Ovary (tissue), 9 donors: Measurements from ENCODE around the gene WNT7A. TPM values are rescaled to one million over a fixed set of nuclear protein-coding genes. Genes with fewer than 3 reads are reported as not detected.

Source experiments
- DNase-seq, 5 donors: peaks; one replicate each; pipeline ENCODE4 v3.0.0-alpha.2; 2019 to 2020
- H3K27ac ChIP-seq, 2 donors: fragments of 200-600 bp; one replicate each; pipeline versions ENCODE4 v1.5.1 to v1.8.0; 2019 to 2022
- H3K27me3 ChIP-seq: fragments of 200-600 bp; one replicate; pipeline ENCODE4 v1.8.0; 2022
- H3K36me3 ChIP-seq: fragments of 200-600 bp; sonication (generic); one replicate; pipeline ENCODE4 v1.5.1; 2019
- H3K4me1 ChIP-seq: one replicate; pipeline ENCODE4 v1.8.1; 2013; ENCODE audit warnings: mild to moderate bottlenecking, moderate library complexity; ENCODE audit not compliant: insufficient read depth
- H3K4me3 ChIP-seq: fragments of 200-600 bp; sonication (generic); one replicate; pipeline ENCODE4 v1.5.1; 2017
- H3K9me3 ChIP-seq, 2 donors: fragments of 200-600 bp in 1 of 2; sonication (generic) in 1 of 2; one replicate each; pipeline versions ENCODE4 v1.5.1 to v1.8.1; 2013 to 2019; ENCODE audit warnings: mild to moderate bottlenecking in 1 of 2, moderate library complexity in 1 of 2
- EP300 ChIP-seq: sonication (generic); formaldehyde crosslinking; IDR thresholded peaks from one replicate; pipeline ENCODE4 v1.6.1; 2017; ENCODE audit warnings: antibody characterized with exemption
- POLR2A ChIP-seq: fragments of 450-650 bp; IDR thresholded peaks from one replicate; pipeline ENCODE4 v1.6.1; 2017; ENCODE audit warnings: antibody characterized with exemption, mild to moderate bottlenecking, moderate library complexity
- WGBS, 3 donors: extraction: QIAGEN DNeasy Blood & Tissue Kit in 1 of 3; methylation state at CpG; one replicate each; pipeline versions ENCODE4 v1.1.5 to v1.1.7; 2013 to 2017; 5-methylcytosine and 5-hydroxymethylcytosine counted together
- intact Hi-C, 4 donors: fragments of 100-400 bp; cut with DNase I; formaldehyde crosslinking; loops; one replicate each; pipeline versions ENCODE4 v1.11.0 to v1.15.1; 2022 to 2023
- polyA plus RNA-seq, 2 donors: library from polyadenylated mRNA; stranded (reverse); fragments of 200-250 nt in 1 of 2; fragments of 350-450 nt in 1 of 2; fragmentation: Illumina TruSeq in 1 of 2; extraction: RNeasy Lipid Tissue Mini Kit (QIAGEN cat#74804) in 1 of 2; gene quantifications; one replicate each; pipeline ENCODE4 v1.2.3, GENCODE V29; 2013 to 2014
- total RNA-seq, 7 donors: library from RNA; depleted of rRNA in 2 of 7; stranded (reverse); fragments of >200 nt in 2 of 7; fragmentation: NEBNext Ultra II Directional in 3 of 7; extraction: Animal tissue kit (Norgen Biotek cat#: 25700) in 3 of 7; gene quantifications; one replicate each; pipeline versions ENCODE4 v1.1.0 to v1.2.4, GENCODE V29; 2016 to 2023
- TF ChIP-seq, protein P1 (sequence below), 3 donors: fragments of 450-650 bp in 2 of 3; fragments of 200-600 bp in 1 of 3; IDR thresholded peaks; one replicate each; pipeline versions ENCODE4 v1.5.1 to v1.8.0; 2016 to 2022; ENCODE audit warnings: antibody characterized with exemption in 3 of 3, mild to moderate bottlenecking in 1 of 3
- donor health status: DM: no; HTN: no; CAD: no; lungs with moderate emphysema.
- donor health status: DM: no; HTN: no; CAD: no.
- donor health status: Bipolar disorder and iron deficiency.
- donor health status: DM: yes; HTN: yes; CAD: no.
- donor health status: DM: no; HTN: no; CAD: no.
- donor health status: DM: yes; HTN: yes; CAD: no.

Gene WNT7A
- total and polyA plus RNA-seq, 9 donors = 0.22 to 0.83 (median 0.34) TPM; not detected in 6

DNA sequence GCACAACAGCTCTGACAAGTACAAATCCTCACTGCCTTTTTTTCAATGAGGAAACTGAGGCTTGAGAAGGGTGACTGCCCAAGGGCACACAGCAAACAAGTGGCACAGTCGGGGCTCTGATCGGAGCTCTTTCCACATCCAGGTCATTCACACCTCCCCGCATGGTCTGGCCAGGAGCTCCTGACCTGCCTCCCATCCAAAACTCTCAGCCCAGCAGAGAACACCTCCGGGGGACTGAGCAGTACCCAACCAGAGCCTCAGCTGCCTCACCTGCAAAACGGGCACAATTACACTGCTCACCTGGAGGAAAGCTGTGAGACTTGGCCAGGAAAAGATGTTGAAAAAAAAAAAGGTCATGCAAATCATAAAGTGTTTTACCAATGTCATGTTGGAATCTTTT lies 36.5 kb downstream of the WNT7A start:
- DNase-seq = no peak
- intact Hi-C loops = no loop called here
- H3K27ac ChIP-seq = no peak overlapping the region
- no peaks in the 10 kb centered on the region for H3K27me3 ChIP-seq
- no peak for TF ChIP-seq POLR2A
- TF ChIP-seq, protein P1, sequence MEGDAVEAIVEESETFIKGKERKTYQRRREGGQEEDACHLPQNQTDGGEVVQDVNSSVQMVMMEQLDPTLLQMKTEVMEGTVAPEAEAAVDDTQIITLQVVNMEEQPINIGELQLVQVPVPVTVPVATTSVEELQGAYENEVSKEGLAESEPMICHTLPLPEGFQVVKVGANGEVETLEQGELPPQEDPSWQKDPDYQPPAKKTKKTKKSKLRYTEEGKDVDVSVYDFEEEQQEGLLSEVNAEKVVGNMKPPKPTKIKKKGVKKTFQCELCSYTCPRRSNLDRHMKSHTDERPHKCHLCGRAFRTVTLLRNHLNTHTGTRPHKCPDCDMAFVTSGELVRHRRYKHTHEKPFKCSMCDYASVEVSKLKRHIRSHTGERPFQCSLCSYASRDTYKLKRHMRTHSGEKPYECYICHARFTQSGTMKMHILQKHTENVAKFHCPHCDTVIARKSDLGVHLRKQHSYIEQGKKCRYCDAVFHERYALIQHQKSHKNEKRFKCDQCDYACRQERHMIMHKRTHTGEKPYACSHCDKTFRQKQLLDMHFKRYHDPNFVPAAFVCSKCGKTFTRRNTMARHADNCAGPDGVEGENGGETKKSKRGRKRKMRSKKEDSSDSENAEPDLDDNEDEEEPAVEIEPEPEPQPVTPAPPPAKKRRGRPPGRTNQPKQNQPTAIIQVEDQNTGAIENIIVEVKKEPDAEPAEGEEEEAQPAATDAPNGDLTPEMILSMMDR (IDR thresholded peaks at IDR 0.05) = no peak
- no peak for TF ChIP-seq EP300
- no peaks in the 10 kb centered on the region for H3K4me1 ChIP-seq
- no peak overlapping the region for H3K4me3 ChIP-seq
- no peaks in the 10 kb centered on the region for H3K9me3 ChIP-seq
- no peaks in the 10 kb centered on the region for H3K36me3 ChIP-seq
- 70 to 76% (median 74%) methylated on average over 5 of the region's 5 CpGs for WGBS, 3 donors

DNA sequence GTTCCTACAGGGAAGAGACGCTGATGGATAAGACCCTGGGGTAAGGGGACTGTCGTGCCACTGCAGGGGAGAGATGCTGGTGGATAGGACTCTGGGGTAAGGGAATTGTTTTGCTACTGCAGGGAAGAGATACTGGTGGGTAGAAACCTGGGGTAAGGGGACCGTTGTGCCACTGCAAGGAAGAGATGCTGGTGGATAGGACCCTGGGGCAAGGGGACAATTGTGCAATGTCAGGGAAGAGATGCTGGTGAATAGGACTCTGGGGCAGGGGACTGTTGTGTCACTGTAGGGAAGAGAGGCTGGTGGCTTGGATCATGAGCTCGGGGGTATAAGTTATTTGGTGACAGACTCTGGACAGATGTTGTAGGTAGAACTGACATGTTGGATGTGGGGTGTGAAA lies 37.6 kb downstream of the WNT7A start:
- WGBS, 3 donors = 73 to 78% (median 76%) methylated on average over 4 of the region's 4 CpGs
- no peak overlapping the region for H3K4me3 ChIP-seq
- TF ChIP-seq, protein P1 (IDR thresholded peaks at IDR 0.05) = no peak
- no peak for TF ChIP-seq POLR2A
- no peak for TF ChIP-seq EP300
- intact Hi-C loops = no loop called here
- H3K27me3 ChIP-seq = no peaks in the 10 kb centered on the region
- no peaks in the 10 kb centered on the region for H3K9me3 ChIP-seq
- no peaks in the 10 kb centered on the region for H3K4me1 ChIP-seq
- DNase-seq = no peak
- H3K36me3 ChIP-seq = no peaks in the 10 kb centered on the region
- H3K27ac ChIP-seq = no peak overlapping the region

DNA sequence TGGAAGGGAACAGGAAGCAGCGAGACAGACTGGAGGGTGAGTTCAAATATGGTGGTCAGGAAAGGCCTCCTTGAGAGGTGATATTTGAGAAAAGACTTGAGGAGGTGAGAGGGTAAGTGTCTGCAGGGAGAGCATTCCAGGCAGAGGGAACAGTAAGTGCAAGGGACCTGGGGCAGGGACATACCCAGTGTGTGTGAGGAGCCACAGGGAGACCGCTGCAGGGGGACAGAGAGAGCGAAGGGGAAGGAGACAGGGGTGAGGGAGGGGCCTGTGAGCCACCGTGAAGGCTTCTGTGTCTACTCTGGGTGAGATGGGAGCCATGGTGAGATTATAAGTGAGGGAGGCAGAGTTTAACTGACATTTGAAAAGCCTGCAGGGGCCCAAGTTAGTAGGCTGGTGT lies 38.0 kb downstream of the WNT7A start:
- Histone ChIP-seq H3K4me3 (no peak overlapping the region), H3K36me3 (no peaks in the 10 kb centered on the region), H3K27me3 (no peaks in the 10 kb centered on the region), H3K9me3 (no peaks in the 10 kb centered on the region), H3K4me1 (no peaks in the 10 kb centered on the region), H3K27ac (no peak overlapping the region)
- no peak for TF ChIP-seq POLR2A
- TF ChIP-seq EP300 = no peak
- TF ChIP-seq, protein P1 (IDR thresholded peaks at IDR 0.05) = no peak
- 69 to 71% (median 70%) methylated on average over 4 of the region's 4 CpGs for WGBS, 3 donors
- DNase-seq = no peak
- intact Hi-C loops = no loop called here

DNA sequence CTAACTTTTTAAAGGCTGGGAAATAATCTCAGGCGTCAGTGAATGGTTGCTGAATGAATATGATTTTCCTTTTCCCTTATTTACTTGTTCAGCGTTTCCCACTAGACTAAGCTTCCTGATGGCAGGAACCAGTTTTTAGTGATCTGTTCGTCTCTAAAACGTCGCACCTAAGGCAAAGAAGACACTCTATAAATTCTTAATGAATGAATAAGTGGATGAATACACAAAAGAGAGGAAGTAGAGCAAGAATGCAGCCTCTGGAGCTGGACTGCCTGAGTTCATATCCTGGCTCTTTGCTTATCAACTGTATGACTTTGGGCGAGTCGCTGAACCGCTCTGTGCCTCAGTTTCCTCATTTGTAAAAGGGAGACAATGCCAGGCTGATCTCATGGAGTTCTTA lies 38.7 kb downstream of the WNT7A start:
- Histone ChIP-seq H3K4me3 (no peak overlapping the region), H3K27me3 (no peaks in the 10 kb centered on the region), H3K9me3 (no peaks in the 10 kb centered on the region), H3K27ac (no peak overlapping the region), H3K4me1 (no peaks in the 10 kb centered on the region), H3K36me3 (no peaks in the 10 kb centered on the region)
- intact Hi-C loops = no loop called here
- TF ChIP-seq, protein P1 (IDR thresholded peaks at IDR 0.05) = no peak
- TF ChIP-seq POLR2A (no peak), EP300 (no peak)
- 72 to 78% (median 74%) methylated on average over 8 of the region's 8 CpGs for WGBS, 3 donors
- DNase-seq = no peak

DNA sequence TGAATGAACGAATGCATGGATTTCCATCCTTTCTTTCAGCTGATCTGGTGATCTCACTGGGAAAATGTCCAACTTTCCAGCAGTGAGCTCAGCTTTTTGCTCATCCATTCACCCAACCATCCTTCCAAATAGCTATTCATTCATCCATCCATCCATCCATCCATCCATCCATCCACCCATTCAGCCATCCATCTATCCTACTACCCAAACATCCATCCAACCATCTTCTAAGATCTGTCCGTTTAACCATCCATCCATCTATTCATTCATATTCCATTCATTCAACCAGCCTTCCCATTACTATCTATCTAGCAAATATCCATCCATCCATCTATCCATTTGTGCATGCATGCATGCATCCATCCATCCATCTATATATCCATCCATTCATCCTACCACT lies 39.4 kb downstream of the WNT7A start:
- H3K27ac ChIP-seq = no peak overlapping the region
- H3K4me1 ChIP-seq = no peaks in the 10 kb centered on the region
- DNase-seq = no peak
- no peaks in the 10 kb centered on the region for H3K27me3 ChIP-seq
- no peak for TF ChIP-seq EP300
- no peak for TF ChIP-seq POLR2A
- TF ChIP-seq, protein P1 (IDR thresholded peaks at IDR 0.05) = no peak
- H3K9me3 ChIP-seq = no peaks in the 10 kb centered on the region
- intact Hi-C loops = no loop called here
- H3K36me3 ChIP-seq = no peaks in the 10 kb centered on the region
- 79 to 86% (median 79%) methylated on average over 2 of the region's 2 CpGs for WGBS, 3 donors
- no peak overlapping the region for H3K4me3 ChIP-seq
